NCI-H82 treated with DMSO at 0.1 percent for 48 hours (cell line): ENCODE results near the gene ZNF587B.
A peak's percentile ranks its signal among the peaks of the same experiment; 100 is the strongest.
"Not testable (repeated sequence)": the region's sequence is repeated elsewhere in the genome, so short reads cannot be mapped to it uniquely, and the experiment has no call there.

Experiments
- DNase-seq: peaks from one replicate; lab custom pipeline; 2025; ENCODE audit not compliant: unreplicated experiment; lab: John Stamatoyannopoulos, UW

ZNF587B gene

DNA sequence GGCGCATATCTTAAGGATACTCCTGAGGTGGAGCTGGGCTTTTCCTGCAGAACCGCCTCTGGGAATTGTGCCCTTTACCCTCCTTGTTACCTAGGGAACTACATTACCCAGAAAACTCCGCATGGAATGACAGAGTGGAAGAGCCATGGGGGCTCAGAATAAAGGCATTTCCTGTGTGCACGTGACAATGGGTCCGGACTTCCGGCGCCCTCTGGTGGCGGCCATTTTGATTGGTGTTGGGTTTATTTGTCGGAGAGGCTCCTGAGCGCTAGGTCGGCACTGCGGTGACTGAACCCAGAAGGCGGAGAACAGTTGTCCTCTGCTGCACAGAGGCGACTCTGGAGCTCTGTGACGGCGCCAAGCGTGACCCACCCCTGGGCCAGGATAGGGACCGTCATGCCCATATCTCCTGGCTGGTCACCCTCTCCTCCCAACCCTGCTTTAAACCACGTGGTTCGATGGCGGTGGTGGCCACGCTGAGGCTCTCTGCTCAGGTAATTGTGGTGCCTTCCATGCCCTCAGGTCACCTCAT lies at the start of gene ZNF587B:
Gene ZNF587B, plus strand, starts transcription at position 229 of the 532 bp plus-strand sequence. Its CDS starts 230 bp downstream, at position 459.
- peak; percentile 3 for DNase-seq

DNA sequence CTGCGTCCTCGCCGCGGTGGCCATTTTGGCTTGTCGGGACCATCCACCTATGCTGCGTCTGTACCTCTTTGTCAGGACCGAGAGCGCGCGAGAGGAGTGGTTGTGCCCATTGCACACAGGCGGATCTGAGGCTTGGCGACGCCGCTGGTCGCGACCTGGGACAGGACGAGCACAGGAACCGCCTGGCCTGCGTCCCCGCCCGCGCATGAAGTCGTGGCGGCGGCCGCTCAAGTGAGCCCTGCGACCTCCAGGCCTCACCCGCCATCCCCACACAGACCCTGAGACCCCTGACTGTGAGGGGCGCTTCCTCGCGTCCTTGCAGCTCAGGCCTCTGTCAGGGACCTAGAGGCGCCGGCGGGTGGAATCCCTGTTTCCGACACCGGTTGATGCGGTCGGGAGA lies 43.8 kb upstream of the ZNF587B start:
- DNase-seq: no peak

DNA sequence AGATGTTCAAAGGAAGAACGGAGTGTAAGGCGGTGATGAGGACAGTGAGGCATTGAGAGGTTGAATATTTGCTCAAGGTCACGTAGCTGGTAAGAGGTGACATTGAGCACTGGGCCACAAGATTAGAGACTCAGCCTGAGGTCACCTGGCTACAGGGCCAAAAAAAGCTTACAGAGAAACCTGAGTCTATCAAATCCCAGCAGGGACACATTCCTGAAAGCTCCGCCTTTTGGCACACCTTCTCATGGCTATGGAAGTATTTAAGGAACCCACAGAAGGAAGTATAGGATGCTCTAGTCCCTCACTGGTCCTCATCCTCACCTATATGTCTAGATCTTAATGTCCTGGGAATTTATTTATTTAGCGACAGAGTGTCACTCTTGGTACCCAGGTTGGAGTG lies 43.2 kb upstream of the ZNF587B start:
- DNase-seq: no peak

DNA sequence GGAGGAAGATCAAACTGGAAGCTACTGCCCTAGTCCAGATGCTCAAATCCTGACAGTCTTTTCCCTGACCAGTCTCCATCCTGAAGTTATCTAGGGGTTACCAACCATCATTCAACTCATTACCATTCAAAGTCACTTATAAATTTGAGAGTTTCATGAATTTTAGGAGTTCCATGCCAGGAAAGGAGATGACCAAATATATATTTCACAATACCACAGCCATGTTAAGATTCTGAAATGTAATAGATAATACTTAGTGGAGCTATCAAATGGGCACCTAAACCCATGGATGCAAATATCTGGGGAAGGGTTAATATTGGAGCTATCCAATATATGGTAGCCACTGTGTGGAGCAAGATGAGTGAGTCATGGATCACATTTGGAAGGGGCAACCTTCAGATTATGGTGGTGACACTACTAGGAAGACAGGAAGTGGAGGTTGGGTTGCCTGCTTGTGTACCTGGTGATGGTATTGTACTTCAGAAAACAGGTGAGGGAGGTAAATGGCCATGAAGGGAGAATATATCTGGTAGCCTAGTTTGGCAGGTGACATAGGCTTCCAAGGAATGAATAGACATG lies 41.9 kb upstream of the ZNF587B start:
- DNase-seq: no peak

DNA sequence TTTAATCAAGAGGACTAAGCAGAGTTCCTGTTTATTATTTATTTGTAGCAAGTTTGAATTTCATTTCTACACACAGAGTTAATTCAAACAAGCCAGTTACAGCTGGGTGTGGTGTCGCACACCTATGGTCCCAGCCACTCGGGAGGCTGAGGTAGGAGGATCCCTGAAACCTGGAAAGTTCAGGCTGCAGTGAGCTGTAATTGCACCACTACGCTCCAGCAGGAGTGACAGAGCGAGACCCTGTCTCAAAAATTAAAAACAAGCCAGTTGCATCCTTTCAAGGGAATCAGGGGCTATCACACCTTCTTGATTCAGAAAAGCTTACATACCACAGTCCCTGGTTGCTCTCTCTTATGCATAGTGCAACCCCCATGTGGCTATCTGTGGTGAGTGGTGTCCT lies 40.8 kb upstream of the ZNF587B start:
- DNase-seq: no peak

DNA sequence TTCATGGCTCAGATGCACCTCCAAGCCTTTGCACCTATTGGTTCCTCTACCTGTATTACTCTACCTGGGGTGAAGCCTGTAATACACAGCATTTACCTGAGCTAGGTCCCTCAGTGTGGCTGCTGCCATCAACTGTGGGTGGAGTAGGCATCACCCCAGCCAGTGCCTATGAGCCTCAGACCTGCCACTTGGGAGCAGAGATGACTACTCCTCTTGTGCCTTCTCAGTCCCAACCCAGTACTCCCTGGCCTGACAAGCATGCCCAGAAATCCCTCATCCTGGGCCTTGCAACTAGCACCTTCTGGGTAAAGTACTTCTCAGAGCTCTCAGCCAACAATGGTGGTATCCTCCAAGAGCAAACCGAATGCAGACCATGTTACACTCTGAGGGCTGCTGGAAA lies 33.5 kb upstream of the ZNF587B start:
- DNase-seq: not testable (repeated sequence)

DNA sequence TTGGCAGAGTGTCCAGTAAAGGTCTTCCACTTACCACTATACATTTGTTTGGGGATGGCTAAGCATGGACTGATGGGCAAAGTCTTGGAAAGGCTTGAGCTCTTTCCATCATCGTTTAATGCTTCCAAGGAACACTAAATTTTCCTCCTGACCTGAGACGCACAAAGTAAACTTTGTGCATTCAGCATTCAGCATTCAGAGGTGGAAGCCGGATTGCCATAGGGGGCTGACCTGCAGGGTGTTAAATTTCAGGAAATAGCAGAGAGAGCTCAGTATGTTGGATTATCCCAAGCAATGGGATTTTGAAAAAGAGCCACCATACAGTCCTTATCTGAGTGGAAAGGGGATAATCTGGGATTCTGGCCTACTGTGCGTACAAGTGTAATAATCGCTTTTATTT lies 29.4 kb upstream of the ZNF587B start:
- peak; percentile 92 for DNase-seq

DNA sequence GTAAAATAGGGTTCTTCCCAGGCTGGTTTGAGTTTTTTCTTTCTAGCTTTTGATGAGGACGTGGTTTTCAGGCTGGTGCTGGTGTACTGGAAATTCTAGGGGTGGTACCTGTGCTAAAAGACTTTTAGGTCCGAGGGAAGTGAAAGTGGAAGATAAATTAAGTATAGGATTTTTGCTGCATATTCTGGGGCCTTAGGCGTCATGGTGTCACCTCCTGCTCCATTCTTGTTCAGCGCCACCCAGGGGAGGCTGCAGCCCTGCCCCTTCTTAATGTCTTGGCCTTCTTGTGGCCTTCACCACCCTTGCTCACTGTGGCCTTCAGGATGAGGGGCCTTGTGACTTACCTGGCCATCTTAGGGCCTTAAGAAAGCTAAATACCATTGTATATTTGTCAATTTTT lies 27.8 kb upstream of the ZNF587B start:
- no peak for DNase-seq

DNA sequence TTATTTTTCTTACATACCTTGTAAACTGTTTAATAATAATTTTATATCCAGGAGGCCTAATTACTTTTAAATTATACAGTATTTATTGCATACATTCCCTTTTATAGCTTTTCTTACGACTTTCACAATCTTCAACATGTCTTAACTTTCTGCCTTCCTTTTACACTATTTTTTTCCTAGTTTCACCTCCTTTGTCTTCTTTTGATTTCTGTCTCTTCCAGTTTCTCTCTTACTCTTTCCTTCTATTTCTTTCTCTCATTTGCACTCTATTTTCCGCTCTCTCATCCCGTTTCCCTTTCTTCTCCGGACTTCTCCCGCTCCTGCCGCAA lies 26.9 kb upstream of the ZNF587B start:
- DNase-seq: no peak

DNA sequence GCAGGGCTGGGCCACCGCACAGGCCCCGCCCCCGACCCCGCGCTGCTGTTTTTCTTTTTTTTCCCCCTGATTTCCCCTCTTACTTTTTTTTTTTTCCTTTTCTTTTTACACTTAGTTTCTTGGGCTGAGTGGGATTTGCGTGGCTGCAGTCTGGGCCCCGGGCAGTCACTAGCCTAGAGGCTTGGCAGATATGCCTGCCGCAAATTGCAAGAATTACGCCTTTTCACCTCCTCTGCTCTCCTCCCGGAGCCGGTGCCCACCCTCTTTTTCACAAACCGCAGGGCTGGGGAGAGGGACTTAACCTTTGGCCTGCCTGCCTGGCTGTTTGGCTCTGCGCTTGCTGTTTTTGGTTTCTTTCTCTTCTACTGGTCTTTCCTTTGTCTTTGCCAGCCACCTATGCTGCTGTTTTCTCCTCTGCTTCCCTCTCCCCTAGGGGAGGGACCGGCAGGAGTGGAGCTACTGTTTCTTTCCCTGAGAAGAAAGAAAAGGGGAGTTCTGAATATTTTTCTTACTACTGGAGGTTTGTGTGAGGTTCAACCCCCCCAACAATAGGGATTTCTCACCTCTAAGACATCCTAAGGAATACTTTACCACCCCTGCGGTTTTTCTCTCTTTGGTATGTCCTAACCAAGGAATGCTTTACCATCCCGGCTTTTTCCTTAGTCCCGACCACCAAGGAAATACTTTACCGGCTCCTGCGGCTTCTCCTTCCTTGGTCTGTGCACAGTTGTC lies 26.3 kb upstream of the ZNF587B start:
- DNase-seq: no peak

DNA sequence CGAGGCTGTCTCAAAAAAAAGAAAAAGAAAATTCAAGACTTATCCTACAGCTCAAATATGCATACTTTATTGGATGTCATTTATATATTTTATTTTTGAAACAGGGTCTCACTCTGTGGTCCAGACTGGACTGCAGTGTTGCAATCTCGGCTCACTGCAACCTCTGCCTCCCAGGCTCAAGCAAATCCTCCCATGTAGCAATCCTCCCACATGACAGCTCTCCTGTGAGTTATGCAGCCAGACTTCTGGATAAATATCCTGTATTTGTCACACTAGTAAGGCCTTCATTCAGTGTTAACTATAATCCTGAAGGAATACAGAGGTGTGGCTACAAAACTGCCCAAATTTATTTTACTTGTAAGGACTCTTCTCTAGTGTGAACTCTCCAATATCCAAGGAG lies 22.6 kb upstream of the ZNF587B start:
- no peak for DNase-seq

DNA sequence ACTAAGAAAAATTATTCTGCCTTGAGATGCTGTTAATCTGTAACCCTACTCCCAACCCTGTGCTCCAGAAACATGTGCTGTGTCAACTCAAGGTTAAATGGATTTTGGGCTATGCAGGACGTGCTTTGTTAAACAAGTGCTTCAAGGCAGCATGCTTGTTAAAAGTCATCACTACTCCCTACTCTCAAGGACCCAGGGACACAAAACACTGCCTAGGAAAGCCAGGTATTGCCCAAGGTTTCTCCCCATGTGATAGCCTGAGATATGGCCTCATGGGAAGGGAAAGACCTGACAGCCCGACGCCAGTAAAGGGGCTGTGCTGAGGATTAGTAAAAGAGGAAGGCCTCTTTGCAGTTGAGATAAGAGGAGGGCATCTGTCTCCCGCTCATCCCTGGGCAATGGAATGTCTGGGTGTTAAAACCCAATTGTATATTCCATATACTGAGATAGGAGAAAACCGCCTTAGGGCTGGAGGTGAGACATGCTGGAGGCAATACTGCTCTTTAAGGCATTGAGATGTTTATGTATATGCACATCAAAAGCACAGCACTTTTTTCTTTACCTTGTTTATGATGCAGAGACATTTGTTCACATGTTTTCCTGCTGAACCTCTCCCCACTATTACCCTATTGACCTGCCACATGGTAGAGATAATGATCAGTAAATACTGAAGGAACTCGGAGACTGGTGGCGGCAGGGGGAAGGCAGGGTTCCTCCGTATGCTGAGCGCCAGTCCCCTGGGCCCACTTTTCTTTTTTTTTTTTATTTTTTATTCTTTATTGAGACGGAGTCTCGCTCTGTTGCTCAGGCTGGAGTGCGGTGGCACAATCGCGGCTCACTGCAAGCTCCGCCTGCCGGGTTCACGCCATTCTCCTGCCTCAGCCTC lies 19.4 kb upstream of the ZNF587B start:
- peak; percentile 22 for DNase-seq

DNA sequence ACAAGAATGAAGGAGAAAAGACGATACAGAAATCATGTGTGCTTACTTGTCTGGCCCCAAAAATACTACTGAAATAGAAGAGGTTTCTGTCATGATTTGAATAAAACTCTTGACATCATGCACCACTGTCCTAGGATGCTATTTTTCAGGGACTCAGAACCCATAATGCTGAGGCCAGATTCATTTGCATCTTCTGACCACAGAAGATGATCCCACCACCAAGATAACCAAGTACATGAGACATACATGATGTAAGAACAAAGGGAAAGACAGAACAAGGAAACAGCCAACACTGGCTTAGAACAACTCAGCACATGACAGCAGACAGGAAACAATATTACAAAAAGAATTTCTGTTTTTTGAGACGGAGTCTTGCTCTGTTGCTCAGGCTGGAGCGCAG lies 17.9 kb upstream of the ZNF587B start:
- DNase-seq: no peak

DNA sequence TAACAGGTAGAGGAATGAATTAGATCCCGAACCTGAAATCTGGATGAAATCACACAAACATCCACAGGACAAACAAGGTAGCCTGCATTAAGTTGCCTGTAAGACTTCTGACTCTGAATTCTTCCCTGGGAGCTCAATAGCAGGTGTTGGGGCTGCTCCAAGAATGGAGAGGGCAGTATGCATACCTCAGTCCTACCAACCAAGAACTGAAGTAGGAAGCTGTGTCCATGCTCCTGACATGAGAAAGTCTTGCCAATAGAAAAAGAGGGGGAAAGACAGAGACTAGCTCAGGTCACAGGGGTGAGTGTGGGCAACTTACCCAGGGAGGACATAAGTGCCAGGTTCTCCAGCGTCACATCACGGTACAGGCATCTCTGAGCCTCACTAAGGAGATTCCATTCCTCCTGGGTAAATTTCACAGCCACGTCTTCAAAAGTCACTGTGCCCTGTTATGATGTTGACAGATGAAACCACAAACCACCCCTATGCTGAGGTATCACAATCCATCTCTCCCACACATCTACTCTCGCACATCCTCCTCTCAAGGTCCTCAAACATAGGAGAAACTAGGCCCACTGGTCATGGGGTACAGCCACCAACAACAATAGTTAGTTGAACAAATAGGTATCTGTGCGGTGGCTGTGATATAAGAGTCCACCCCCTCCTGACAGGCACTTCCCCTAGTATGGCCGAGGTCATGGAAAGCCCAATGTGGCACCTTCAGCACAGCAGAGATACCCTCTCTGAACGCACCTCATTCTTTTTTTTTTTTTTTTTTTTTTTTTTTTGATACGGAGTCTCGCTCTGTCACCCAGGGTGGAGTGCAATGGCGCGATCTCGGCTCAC lies 16.9 kb upstream of the ZNF587B start:
- DNase-seq: not testable (repeated sequence)

DNA sequence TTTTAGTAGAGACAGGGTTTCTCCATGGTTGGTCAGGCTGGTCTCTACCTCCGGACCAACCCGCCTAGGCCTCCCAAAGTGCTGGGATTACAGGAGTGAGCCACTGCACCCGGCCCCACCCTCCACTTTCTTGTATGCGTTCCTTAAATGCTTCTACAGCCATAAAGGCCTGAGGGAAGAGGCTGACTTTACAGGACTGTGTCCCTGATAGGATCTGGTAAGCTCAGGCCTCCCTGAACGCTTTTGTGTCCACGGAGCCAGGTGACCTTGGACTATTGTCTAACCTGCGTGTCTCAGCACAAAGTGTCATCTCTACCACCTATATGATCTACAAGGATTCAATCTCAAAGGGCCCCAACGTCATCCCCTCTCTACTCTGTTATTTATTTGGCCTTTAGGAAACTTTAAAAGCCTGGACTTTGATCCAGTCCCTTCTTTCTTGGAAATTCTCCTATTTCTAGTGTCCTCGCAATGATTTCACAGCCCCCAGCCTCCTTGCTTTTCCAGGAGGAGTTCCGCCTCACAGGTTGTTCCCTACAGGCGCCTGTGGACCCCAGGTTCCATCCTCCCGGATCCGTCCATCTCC lies 16.1 kb upstream of the ZNF587B start:
- DNase-seq: no peak

DNA sequence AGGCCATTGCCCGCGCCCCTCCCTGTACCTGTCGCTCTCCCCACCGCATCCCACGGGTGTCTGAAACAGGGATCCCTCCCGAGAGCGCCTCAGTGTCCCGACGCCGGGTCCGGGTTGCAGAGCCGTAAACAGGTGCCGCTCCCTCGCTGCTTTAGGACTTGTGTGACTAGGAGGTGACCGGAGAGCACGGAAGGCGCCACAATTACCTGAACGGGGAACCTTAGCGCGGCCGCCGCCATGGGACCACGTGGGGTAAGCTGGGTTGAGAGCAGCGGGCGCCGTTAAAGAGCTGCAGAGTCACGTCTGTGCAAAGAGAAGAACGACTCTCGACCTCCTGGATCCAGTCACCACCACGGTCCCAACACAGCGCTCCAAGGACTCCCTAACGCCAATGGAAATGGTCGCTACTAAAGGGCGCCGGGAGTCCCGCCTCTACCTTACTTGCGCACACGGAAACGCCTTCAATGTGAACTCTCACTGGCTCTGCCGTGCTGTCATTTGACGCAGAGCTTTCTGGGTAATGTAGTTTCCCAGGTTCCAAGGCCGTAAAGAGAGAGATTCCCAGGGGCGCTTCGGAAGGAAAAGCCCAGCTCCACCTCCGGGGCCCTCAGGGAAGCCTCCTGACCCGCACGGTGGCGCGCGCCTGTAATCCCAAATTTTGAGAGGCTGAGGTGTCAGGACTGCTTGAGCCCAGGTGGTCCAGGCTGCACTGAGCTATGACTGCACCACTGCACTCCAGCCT lies 15.4 kb upstream of the ZNF587B start, which contains the start of gene ZNF552:
Gene ZNF552, minus strand, starts transcription at position 409 of the 742 bp plus-strand sequence. Its CDS starts 170 bp downstream, at position 239.
- peak; percentile 84 for DNase-seq

DNA sequence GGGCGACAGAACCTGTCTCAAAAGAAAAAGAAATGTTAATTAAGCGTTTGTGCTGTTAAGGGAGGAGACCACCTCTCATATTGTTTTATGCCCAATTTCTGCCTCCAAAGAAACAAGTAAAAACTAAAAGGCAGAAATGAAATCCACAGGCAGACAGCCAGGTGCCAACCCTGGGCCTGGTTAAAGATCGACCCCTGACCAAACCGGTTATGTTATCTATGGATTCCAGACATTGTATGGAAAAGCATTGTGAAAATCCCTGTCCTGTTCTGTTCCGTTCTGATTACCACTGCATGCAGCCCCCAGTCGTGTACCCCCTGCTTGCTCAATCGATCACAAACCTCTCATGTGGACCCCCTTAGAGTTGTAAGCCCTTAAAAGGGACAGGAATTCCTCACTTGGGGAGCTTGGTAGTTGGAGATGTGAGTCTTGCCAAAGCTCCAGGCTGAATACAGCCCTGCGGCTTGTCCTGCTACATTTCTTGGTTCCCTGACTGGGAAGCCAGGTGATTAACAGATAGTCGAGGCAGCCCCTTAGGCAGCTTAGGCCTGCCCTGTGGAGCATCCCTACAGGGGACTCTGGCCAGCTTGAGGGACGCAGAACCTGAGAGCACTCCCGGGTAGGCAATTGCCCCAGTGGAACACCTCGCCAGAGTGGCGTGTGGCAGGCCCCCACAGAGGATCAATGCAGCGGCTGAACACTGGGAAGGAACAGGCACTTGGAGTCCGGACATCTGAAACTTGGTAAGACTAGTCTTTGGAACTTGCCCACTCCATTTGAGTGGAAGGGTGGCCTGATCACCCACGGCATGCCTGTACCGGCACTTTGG lies 14.6 kb upstream of the ZNF587B start:
- no peak for DNase-seq

DNA sequence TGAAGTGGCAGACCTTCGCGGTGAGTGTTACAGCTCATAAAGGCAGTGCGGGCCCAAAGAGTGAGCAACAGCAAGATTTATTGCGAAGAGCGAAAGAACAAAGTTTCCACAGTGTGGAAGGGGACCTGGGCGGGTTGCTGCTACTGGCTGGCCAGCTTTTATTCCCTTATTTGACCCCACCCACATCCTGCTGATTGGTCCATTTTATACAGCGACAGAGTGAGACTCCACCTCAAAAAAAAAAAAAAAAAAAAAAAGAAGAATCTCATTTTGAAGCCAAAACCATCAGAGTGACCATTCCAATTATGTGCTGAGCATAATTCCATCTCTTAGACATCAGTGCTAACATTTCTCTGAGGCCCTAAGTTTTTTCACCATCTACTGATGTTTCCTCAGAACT lies 13.4 kb upstream of the ZNF587B start:
- no peak for DNase-seq

DNA sequence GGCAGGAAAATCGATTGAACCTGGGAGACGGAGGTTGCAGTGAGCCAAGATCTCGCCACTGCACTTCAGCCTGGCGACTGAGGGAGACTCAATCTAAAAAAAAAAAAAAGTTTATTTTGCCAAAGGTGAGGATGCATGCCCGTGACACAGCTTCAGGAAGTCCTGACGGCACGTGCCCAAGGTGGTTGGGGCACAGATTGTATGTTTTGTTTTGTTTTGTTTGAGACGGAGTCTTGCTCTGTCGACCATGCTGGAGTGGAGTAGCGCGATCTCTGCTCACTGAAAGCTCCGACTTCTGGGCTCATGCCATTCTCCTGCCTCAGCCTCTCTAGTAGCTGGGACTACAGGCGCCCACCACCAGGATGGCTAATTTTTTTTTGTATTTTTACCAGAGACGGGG lies 12.1 kb upstream of the ZNF587B start:
- DNase-seq: no peak
